ENCODE measurements around the gene ZNF107.
"Not testable (repeated sequence)": the region's sequence is repeated elsewhere in the genome, so short reads cannot be mapped to it uniquely, and the experiment has no call there.

The ZNF107 gene

GRCh38 chr7:64643566-64643965 lies 22.4 kb upstream of the ZNF107 start:
- DNase-seq = no peak

GRCh38 chr7:64651203-64651602 lies 14.7 kb upstream of the ZNF107 start:
- no peak for DNase-seq

DNA sequence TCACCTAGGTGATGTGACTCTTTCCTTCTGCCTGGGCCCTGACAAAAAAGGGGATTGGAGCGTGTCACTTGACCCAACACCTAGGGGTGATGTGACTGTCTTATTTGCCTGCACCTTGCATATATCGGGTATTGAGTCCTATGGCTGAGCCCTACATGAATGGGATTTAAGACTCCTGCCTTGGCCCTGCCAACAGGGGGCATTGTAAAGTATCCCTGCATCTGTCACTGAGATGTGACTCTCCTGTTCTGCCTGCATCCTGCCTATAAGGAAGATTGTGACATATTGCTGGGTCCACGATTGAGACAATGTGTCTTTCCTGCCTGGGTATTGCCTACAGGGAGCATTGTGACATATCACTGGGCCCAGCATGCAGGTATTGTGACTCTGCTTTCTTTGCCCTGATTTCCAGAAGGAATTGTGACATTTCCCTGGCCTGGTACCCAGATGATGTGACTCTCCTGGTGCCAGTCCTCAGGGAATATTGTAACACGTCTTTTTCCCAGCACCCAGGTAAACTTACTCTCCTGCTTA lies 14.2 kb upstream of the ZNF107 start:
- DNase-seq = no peak

GRCh38 chr7:64653721-64654401 lies 12.1 kb upstream of the ZNF107 start:
- DNase-seq = no peak

DNA sequence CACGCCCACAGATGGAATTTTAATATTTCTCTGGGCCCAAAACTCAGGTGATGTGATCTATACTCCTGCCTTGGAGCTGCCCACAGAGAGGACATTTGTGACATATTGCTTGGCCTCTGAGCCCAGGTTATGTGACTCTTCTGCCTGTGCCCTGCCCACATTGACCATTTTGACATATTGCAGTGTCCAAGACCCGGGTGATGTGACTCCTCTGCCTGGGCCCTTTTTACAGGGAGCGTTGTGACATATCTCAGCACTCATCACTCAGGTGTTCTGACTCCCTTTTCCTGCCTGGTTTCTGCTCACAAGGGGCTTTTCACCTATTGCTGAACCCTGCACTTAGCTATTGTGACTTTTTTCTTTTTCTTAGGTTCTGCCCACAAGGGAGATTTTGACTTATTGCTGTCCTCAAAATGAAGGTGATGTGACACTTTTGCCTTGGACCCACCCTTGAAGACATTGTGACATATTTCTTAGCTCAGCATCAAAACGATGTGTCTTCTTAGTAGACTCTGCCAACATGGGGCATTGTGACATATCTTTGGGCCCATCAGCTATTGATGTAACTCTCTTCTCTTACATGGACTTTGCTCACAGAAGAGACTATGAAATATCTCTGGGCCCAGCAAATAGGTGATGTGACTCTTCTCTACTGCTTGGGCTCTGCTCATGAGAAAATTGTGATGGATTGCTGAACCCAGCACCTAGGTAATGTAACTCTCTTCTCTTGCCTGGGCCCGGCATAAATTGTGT lies 11.0 kb upstream of the ZNF107 start:
- DNase-seq = no peak

GRCh38 chr7:64655811-64656210 lies 10.1 kb upstream of the ZNF107 start:
- DNase-seq = no peak

DNA sequence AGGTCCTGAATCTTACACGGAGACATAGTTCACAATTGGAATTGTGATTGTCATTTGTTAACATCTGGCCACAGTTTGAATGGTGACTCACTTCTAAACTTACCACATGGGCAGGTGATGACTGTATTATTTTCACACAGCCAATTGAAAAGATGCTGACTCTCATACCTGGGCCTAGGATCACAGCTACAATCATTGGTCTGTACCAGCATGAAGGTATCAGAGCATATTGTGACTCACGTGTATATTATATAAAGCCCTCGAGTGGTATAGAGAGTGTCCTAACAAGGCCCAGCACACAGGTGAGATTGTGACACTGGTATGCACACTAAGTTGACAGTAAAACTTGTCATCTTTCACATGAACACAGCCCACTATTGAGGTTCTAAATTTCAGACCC lies 9.4 kb upstream of the ZNF107 start:
- DNase-seq = no peak

GRCh38 chr7:64662091-64662490 lies 3.8 kb upstream of the ZNF107 start:
- not testable (repeated sequence) for DNase-seq

- no peak for DNase-seq
Observed at GRCh38 chr7:64666663-64667050, 724 bp downstream of the ZNF107 start.

GRCh38 chr7:64667311-64667710 lies 1.4 kb downstream of the ZNF107 start:
- DNase-seq = no peak

GRCh38 chr7:64672414-64672813 lies 6.5 kb downstream of the ZNF107 start:
- no peak for DNase-seq

DNA sequence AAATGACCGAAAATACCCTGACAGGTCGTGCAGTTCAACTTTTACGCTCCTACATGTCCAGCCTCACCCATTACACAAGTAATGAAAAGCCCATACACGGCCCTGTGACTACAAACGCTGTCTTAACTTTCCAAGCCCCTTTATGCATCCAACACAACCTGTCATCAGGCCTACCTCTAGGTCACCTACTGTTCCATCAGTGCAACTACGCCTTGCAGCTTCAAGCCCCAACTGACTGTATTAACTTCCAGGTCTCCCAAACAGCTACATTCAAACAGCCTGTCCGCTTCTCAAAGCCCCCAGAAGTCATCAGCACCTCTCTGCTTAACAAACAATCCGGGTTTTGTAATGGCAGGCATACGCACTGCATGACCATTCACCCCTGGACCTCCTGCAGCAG lies 19.2 kb downstream of the ZNF107 start:
- DNase-seq = no peak

GRCh38 chr7:64685741-64686140 lies 19.8 kb downstream of the ZNF107 start:
- DNase-seq = no peak

DNA sequence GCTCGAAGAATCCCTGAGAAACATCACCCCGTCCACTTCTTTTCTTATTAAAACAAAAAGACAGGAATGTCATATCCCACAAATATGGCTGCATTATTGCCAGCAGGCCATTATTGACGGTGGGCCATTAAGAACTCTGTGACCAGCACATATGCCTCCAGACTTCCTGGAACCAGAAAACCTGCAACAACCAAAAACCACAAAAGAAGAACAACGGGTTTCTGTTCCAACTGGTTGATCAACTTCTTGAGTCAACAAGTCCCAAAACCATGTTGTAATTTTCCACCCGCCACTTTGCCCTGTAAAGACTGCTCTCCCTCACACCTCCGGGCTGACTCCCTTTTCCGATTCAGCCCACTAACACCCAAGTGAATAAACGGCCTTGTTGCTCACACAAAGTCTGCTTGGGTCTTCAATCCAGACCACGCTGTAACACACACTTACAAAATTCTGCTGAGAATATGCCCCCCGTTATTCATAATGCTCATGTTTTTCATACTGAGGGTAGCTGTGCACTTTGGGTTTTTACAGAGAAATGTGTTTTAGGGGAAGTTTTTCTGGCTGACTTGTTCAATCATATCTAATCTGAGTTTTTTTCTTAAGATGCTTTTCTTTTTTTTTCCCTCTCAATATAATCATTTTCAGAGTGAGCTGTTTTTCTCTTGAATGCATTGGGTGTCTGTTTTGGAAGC lies 20.7 kb downstream of the ZNF107 start:
- no peak for DNase-seq

DNA sequence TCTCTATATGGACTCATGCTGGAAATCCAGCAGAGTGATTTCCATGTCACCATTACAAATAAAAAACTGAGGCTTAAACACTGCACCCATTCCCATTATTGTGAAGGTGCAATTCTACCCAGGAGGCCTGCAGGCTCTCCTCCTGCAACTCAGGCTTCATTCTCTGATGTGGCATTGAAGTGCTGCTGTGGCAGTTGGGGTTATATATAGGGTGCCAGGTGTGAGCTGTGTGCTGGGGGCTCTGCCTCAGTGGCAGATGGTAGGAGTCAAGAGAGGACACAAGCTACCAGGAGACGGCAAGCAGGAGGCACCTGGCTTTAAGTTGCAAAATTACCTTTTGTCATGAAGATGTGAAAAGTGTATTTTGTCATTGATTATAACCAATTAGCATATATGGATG lies 21.3 kb downstream of the ZNF107 start:
- DNase-seq = no peak

- no peak for DNase-seq
Observed at GRCh38 chr7:64688988-64689387, 23.1 kb downstream of the ZNF107 start.

GRCh38 chr7:64691831-64692230 lies 25.9 kb downstream of the ZNF107 start:
- DNase-seq = no peak

DNA sequence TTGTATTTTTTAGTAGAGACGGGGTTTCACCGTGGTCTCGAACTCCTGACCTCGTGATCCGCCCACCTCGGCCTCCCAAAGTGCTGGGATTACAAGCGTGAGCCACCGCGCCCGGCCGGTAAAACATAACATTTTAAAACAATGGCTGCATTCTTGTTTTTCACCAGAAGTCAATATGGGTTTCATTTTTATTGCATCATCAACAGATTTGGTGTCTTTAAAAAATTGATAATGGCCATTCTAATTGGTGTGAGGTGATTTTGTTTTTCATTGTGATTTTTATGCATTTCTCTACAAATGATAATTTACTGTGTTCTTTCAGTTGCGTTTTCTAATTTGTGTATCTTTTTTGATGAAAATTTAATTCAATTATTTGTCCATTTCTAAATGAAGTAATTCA lies 31.9 kb downstream of the ZNF107 start:
- not testable (repeated sequence) for DNase-seq

- DNase-seq = no peak
Observed at GRCh38 chr7:64706625-64707292, 40.8 kb downstream of the ZNF107 start.

GRCh38 chr7:64717896-64718295 lies 52.0 kb downstream of the ZNF107 start:
- not testable (repeated sequence) for DNase-seq

- DNase-seq = no peak
Observed at GRCh38 chr7:64729089-64729848, 63.3 kb downstream of the ZNF107 start.

Measured in hypothalamus (tissue), 51 donors.